Mammary epithelial cell (primary cell): ENCODE data around the gene OSBPL9.

Source experiments
- CTCF ChIP-seq, 2 donors: IDR thresholded peaks in 1 of 2; conservative IDR thresholded peaks in 1 of 2; 2 replicates each; pipeline ENCODE4 v1.5.1; 2011 to 2012; ENCODE audit warnings: inconsistent platforms in 2 of 2, low read length in 2 of 2, mild to moderate bottlenecking in 2 of 2, control low read depth in 1 of 2, low read depth in 1 of 2; ENCODE audit not compliant: insufficient read depth in 1 of 2; ENCODE audit errors: extremely low read depth in 1 of 2
- EZH2 ChIP-seq: IDR thresholded peaks from 2 replicates; pipeline ENCODE4 v1.6.1; 2012; ENCODE audit warnings: low read length, inconsistent platforms, borderline replicate concordance

GRCh38 chr1:51745304-51745570 is 128.3 kb downstream of the OSBPL9 start:
- TF ChIP-seq CTCF (conservative IDR thresholded peaks at IDR 0.05 in 1 of 2, IDR thresholded peaks at IDR 0.05 in 1 of 2; ENCODE audit: extremely low read depth in 1 of 2, insufficient read depth in 1 of 2, low read depth in 1 of 2, low read length in 2 of 2) = no peak
- no peak for TF ChIP-seq EZH2
